NCI-H2196 treated with DMSO at 0.1 percent for 48 hours (cell line): ENCODE measurements around the gene MED15.

Experiments
- DNase-seq: peaks from one replicate; lab custom pipeline; 2025; ENCODE audit not compliant: unreplicated experiment; lab: John Stamatoyannopoulos, UW

The MED15 gene

GRCh38 chr22:20550851-20551744, 43.7 kb downstream of the MED15 start:
- no peak for DNase-seq

DNA sequence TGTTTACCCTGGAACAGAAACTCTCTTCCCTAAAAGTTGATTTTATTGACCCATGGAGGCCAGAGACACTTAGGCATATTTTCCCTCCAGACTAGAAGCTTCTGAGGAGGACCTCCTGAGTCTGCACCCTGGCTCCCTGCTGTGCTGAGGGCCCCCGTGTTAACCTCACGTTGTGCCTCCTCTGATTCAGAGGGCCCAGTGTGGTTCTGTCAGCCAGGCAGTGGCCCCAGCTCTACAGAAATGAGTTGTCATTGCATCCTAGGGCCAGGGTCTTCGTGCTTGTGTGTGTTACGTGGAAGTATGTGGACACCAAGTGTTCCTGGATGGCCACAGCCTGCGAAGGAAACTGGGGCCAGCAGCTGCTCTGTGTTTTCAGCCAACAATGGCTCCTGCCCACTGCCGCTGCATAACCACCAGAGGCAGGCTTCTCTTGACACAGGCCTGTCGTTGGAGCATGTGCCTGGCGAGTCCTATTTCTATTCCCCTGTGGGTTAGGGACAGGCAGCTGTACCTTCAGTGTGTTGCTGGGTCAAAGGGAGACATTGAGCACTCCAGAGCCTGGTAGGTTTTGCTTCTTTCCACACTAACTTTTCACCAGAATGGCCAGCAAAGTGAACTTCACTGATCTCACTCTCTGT, 44.5 kb downstream of the MED15 start:
- no peak for DNase-seq

- no peak for DNase-seq
These were observed 45.3 kb downstream of the MED15 start for GRCh38 chr22:20552443-20553401.

DNA sequence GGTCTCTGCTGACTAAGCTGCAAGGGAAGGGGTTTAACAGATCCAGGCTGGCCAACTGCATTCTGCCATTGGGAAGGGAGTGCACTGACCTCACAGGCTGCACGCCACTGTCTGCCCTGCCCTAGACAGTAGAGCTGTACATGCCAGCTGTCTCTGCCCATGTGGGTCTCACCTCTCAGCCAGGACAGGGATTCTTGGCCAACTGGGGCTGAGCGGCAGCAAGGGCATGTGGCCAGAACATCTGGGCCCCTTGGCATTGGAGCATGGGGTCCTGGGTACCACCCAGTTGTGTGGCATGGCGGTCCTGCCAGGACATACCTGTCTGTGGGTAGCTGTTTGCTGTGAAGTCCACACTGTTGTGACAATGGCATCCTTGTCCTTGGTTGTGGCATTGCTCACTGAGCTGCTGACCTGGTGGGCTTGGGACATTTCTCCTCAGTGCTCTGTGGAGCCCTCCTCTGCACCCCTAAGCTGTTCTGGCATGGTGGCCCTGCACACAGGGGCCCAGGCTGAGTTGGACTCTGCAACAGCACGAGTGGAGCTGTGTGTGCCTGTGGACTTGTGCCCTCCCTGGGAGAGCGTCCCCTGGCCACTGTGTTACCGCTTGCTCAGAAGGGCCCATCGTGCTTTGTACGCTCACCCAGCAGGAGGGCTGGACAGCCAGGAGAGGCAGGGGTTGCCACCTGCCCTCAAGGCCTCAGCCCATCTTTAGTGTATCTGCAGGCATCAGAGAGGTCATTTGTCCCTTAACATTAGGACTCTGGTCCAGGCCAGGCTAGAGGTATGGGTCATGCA, 46.7 kb downstream of the MED15 start:
- no peak for DNase-seq

- DNase-seq, result no peak
These were observed 47.4 kb downstream of the MED15 start for GRCh38 chr22:20554824-20555223.

GRCh38 chr22:20558534-20558933, 51.1 kb downstream of the MED15 start:
- DNase-seq, result no peak

GRCh38 chr22:20559174-20559760, 51.9 kb downstream of the MED15 start:
- no peak for DNase-seq

GRCh38 chr22:20560716-20561115, 53.3 kb downstream of the MED15 start:
- DNase-seq, result no peak

- DNase-seq, result no peak
These were observed 54.5 kb downstream of the MED15 start for GRCh38 chr22:20561882-20562281.

GRCh38 chr22:20562607-20563465, 55.4 kb downstream of the MED15 start:
- DNase-seq, result no peak

- DNase-seq, result no peak
These were observed 56.1 kb downstream of the MED15 start for GRCh38 chr22:20563466-20563906.

DNA sequence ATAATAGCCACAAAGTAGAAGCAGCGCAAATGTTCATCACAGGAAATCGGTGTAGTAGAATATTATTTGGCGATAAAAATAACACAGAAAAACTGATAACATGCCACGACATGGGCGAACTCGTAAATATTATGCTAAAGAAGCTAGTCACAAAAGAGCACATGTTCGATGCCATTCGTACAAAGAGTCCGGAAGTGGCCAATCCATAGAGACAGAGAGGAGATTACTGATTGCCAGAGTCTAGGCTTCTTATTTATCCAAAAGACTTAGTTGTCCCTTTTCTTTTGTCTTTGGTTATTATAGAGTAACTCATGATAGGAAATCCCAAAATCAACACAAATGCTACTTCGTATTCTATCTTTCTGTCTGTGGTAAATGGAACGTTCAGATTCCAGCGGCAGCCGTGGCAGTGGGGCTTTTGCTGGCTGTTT, 56.5 kb downstream of the MED15 start:
- no peak for DNase-seq

- no peak for DNase-seq
These were observed 57.8 kb downstream of the MED15 start for GRCh38 chr22:20565079-20565734.

DNA sequence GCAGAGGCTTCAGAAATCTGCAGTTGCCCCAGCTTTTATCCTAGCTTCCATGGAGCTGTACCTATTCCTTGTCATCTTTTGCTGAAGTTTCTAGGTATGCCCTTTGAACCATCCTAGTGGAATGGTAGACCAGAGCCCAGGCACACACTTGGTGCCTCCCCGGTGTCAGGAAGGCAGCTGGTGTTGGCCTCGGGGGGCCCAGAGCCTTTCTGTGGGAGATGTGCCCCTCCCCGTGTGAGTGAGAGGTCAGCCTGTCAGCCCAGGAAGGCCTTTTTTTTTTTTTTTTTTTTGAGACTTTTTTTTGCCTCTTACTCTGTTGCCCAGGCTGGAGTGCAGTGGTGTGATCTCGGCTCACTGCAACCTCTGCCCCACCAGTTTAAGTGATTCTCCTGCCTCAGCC, 58.4 kb downstream of the MED15 start:
- DNase-seq, result no peak

- DNase-seq, result no peak
These were observed 59.2 kb downstream of the MED15 start for GRCh38 chr22:20566420-20567260.

DNA sequence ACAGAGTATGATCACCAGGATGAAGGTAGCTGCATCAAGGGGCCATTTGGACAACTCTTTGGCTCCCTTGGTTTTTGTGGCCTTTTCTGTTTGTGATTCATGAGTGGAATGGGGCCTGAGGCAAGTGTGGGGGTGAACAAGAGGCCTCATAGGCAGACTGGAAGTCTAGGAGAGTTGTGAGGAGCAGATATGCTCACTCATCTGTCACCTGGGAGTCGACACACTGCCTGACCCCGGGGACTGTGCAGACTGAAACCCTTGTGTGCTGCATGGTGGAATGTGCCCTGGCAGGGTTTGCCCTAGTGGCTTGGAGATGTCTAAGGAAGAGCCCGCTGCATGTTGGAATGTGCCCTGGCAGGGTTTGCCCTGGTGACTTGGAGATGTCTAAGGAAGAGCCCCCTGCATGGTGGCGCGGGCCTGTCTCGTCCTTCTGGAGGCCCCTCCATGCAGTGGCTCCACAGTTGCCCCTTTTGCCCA, 60.0 kb downstream of the MED15 start:
- no peak for DNase-seq

DNA sequence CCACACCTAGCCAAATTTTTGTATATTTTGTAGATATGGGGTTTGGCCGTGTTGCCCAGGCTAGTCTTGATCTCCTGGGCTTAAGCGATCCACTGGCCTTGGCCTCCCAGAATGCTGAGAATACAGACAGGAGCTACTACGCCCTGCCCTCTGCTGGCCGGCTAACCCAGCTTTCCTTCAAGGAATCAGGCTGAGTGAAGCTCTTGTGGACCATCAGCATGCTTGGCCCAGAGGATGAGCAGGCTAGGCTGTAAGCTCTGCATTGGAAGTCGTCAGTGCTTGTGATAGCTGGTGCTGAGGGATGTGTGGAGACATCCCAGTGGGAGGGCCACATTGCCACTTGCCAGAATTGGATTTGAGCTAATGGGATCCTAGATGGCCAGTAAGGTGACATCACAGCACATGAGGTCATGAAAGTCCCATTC, 60.6 kb downstream of the MED15 start:
- DNase-seq, result no peak
